Stimulated activated CD8-positive, alpha-beta memory T cell treated with anti-CD3 and anti-CD28 coated beads, Interleukin-12 subunit alpha, Interleukin-12 subunit beta, amount 100 ng/mL, for 1 hour (primary cell): Measurements from ENCODE around the gene SLC24A3.

ENCODE experiments used
- DNase-seq: peaks from one replicate; pipeline ENCODE4 v3.0.0-alpha.2; 2020; ENCODE audit warnings: low read depth

The SLC24A3 gene

GRCh38 chr20:19598117-19598850, 385.8 kb downstream of the SLC24A3 start:
- DNase-seq = no peak

- DNase-seq = no peak
Observed at GRCh38 chr20:19599200-19599599, 386.8 kb downstream of the SLC24A3 start.

- DNase-seq = no peak
Observed at GRCh38 chr20:19600042-19600441, 387.6 kb downstream of the SLC24A3 start.

- DNase-seq = no peak
Observed at GRCh38 chr20:19601126-19601810, 388.8 kb downstream of the SLC24A3 start.

- DNase-seq = no peak
Observed at GRCh38 chr20:19602675-19603375, 390.4 kb downstream of the SLC24A3 start.

- no peak for DNase-seq
Observed at GRCh38 chr20:19603376-19603750, 390.9 kb downstream of the SLC24A3 start.

GRCh38 chr20:19605786-19606485, 393.5 kb downstream of the SLC24A3 start:
- DNase-seq = no peak

- no peak for DNase-seq
Observed at GRCh38 chr20:19609642-19610223, 397.3 kb downstream of the SLC24A3 start.

GRCh38 chr20:19615629-19616028, 403.2 kb downstream of the SLC24A3 start:
- no peak for DNase-seq

- no peak for DNase-seq
Observed at GRCh38 chr20:19616081-19616480, 403.6 kb downstream of the SLC24A3 start.

GRCh38 chr20:19616620-19617019, 404.2 kb downstream of the SLC24A3 start:
- DNase-seq = no peak

- no peak for DNase-seq
Observed at GRCh38 chr20:19617256-19617655, 404.8 kb downstream of the SLC24A3 start.

GRCh38 chr20:19618711-19619110, 406.3 kb downstream of the SLC24A3 start:
- no peak for DNase-seq

- DNase-seq = no peak
Observed at GRCh38 chr20:19619904-19620430, 407.5 kb downstream of the SLC24A3 start.

- DNase-seq = no peak
Observed at GRCh38 chr20:19620446-19620845, 408.0 kb downstream of the SLC24A3 start.

- DNase-seq = no peak
Observed at GRCh38 chr20:19621072-19621471, 408.6 kb downstream of the SLC24A3 start.

GRCh38 chr20:19624221-19624965, 412.0 kb downstream of the SLC24A3 start:
- no peak for DNase-seq

- DNase-seq = no peak
Observed at GRCh38 chr20:19625426-19625825, 413.0 kb downstream of the SLC24A3 start.

- no peak for DNase-seq
Observed at GRCh38 chr20:19626896-19627295, 414.5 kb downstream of the SLC24A3 start.

GRCh38 chr20:19628570-19629134, 416.2 kb downstream of the SLC24A3 start:
- DNase-seq = no peak

- DNase-seq = no peak
Observed at GRCh38 chr20:19631410-19631809, 419.0 kb downstream of the SLC24A3 start.
